Suprapubic skin (tissue), 4 donors: ENCODE results near the gene VAMP7.

Experiments
- CTCF ChIP-seq, 2 donors: fragments of 200-600 bp in 1 of 2; fragments of 450-650 bp in 1 of 2; sonication (generic) in 1 of 2; IDR thresholded peaks; one replicate each; pipeline ENCODE4 v1.5.1; 2016 to 2019; ENCODE audit warnings: antibody characterized with exemption in 2 of 2, mild to moderate bottlenecking in 1 of 2, moderate library complexity in 1 of 2
- POLR2A ChIP-seq, 2 donors: fragments of 450-650 bp; IDR thresholded peaks; one replicate each; pipeline ENCODE4 v1.6.1; 2017; ENCODE audit warnings: antibody characterized with exemption in 2 of 2, mild to moderate bottlenecking in 2 of 2, moderate library complexity in 2 of 2
- POLR2AphosphoS5 ChIP-seq, 3 donors: sonication (generic); formaldehyde crosslinking; IDR thresholded peaks; one replicate each; pipeline ENCODE4 v1.6.1; 2017; ENCODE audit warnings: antibody characterized with exemption in 3 of 3

GRCh38 chrX:155841232-155841631, 39.9 kb upstream of the VAMP7 start:
- TF ChIP-seq POLR2A (IDR thresholded peaks at IDR 0.05) (no peak), CTCF (IDR thresholded peaks at IDR 0.05) (no peak), POLR2AphosphoS5 (IDR thresholded peaks at IDR 0.05) (no peak)
